HuH-7 (cell line): Measurements from ENCODE around the gene PLGLB2.
"Not testable (repeated sequence)": the region's sequence is repeated elsewhere in the genome, so short reads cannot be mapped to it uniquely, and the experiment has no call there.

Source experiments
- DNase-seq: peaks from one replicate; pipeline ENCODE4 v3.0.0; 2011; ENCODE audit warnings: low spot score

PLGLB2 gene

DNA sequence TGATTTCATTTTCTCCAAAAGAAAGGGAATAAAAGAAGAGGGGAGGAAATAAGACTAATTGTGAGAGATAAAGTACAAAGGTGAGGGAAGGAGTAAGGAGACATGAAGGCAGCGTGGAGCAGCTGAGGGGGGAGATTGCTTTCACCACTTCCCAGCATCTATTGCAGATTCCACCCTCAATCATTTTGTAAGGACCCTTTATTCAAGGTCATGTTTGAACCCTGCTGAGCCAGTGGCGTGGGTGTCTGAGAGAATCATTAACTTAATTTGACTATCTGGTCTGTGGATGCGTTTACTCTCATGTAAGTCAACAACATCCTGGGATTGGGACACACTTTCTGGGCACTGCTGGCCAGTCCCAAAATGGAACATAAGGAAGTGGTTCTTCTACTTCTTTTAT lies at the start of gene PLGLB2:
TSS of gene PLGLB2 (plus strand) at position 297 of the 400 bp plus-strand sequence. CDS start at position 364, 67 bp downstream.
- not testable (repeated sequence) for DNase-seq

DNA sequence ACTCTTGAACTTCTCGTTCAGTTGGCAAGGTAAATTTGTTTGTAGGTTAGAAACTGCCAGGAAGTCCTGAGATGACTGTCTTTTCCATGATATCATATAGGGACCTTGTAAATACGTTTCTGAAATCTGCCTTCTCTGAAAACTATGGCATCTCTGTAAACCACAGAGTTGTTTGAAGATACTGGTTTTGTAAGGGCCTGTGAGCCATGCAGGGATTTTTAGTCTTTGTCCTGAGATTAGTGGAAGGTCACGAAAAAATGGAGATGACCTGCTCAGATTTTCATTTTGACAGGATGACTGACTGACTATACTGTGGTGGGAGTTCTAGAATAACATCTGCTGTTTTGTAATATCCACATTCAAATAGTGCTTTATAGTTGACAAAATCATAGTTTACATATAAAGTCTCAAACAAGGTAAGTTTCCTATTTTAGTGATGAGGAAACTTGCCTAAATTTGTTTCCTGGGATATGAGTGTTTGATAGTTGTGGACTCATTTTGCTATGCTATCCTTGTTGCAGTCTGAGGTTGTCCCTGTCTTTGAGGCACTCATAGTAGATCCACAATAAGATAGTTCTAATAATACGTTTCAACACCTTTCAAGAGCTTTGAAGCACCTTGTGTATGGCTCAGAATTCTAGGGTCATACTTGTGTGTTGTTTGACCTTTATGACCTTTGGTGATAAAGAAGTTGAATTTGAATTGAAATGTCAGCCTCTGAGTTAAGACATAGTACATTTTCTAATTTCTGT lies 43.1 kb upstream of the PLGLB2 start:
- DNase-seq = not testable (repeated sequence)

DNA sequence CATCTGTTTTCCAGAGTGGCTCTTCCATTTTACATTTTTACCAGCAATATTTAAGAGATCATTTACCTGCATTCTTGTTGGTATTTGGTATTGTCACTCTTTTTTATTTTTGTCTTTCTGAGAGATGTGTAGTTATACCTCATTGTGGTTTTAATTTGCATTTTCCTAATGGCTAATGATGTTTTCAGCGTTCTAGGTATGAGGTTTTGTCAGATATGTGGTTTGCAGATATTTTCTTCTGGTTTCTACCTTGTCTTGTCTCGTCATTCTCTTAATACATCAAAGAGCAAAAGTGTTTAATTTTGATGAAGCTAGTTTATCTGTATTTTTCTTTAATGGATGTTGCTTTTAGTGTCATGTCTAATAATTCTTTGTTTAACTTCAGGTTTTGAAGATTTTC lies 39.5 kb upstream of the PLGLB2 start:
- DNase-seq = not testable (repeated sequence)

DNA sequence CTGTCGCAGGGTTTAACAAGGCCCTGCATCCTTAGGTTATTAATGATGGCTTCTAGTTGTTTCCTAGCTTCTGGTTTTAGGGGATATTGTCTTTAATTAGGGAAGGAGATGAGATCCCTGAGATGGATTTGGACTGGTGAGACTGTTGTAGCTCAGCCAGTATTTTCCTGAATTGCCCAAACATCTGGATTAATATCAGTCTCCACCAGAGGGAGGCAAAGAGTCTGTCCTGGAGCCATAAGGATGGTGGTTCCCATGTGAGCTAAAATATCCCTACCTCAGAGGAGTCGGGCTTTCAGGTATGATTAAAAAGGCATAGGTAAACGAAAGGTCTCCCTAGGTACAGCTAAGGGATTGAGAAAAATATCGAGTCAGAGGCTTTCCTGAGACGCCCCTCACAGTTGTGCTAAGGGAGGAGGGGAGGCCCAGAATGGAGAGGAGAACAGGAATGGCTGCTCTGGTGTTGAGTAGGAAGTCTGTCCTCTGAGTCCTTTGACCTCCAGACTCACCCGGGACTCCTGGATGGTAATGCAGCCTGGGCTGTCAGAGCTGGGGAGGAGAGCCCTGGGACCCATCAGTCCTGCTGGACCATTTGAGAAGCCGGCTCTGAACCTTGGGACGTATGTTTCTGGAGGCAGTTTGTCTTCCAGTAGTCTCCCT lies 19.8 kb upstream of the PLGLB2 start:
- DNase-seq = not testable (repeated sequence)

DNA sequence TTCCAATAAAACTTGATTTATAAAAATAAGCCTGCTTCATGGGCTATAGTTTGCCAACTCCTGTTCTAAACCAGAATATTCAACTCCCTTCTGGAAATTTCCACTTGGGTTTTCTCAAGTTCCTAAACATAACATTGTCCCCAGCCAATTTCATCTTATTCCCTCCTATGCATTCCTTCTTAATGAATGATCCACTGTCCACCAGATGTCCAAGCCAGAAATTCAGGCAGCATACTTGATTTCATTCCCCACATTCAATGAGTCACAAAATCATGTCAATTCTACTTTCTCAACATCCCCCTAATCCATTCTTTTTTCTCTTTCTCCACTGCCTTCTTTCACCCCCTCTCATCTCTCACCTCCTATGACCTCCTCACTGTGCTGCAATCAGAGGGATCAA lies 7.0 kb upstream of the PLGLB2 start:
- DNase-seq = not testable (repeated sequence)

DNA sequence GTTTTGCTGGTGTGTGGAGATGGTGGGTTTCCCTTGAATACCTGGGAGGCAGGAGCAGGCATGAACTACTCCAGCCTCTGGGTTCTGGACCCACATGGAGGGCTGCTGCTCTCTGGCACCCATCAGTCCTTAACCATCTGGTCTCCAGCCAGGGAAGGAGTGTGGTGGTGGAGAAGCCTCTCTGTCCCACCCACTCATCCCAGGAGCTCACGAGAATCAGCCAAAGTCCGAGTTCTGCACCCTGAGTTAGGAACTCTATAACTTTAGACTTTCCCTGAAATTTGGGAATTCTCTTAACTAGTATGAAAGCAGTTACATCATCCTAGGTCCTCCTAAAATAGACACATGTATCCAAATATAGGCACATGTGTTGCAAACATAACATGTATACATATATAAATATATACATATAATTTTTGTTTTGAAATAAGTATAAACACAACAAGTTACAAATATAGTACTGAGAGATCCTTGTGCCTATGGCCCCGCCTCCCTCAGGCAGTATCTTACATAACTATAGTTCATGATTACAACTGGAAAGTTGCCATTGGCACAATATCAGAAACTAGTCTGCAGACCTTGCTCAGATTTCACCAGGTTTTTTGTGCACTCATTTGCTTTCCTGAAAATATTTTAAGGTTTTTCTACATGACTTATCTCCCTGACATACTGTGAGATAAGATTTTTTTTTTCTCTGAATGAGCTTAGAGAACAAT lies 5.3 kb upstream of the PLGLB2 start:
- DNase-seq = not testable (repeated sequence)

DNA sequence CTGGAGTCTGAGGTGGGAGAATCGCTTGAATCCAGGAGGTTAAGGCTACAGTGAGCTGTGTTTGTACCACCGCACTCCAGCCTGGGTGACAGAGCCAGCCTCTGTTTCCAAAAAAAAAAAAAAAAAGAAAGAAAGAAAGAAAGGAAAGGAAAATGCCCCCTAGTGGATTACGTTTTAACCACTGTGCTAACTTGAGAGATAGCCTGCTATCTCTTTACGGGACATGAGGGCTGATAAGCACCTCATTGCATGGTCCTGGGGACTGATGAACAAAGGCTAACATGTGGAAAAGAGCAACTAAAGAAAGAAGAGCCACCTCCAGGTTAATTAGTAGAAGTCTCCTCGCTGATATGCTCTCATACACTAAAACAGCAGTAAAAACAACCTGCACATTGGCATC lies 4.2 kb upstream of the PLGLB2 start:
- DNase-seq = not testable (repeated sequence)

DNA sequence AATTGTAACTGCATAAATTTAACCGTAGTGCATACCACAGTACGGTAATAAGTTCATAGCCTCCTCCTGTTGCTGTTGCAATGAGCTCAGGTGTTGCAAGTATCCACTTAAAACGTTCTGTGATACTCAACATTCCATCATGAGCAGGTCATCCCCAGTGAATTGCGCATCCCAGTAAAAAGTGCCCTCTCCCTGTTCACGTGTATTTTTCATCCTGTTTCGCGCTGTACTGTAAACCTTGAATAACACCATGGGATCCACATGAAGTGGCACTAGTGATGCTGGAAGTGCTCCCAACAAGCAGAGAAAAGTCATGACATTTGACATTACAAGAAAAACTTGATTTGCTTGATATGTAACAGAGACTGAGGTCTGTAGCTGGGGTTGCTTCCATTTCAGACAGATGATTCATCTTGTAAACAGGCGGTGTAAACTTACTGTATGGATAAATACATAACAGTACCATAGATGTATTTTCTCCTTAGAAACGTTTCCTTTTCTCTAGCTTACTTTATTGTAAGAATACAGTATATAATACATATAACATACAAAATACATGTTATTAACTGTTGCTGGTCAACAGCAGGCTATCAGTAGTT lies 2.4 kb upstream of the PLGLB2 start:
- DNase-seq = not testable (repeated sequence)

DNA sequence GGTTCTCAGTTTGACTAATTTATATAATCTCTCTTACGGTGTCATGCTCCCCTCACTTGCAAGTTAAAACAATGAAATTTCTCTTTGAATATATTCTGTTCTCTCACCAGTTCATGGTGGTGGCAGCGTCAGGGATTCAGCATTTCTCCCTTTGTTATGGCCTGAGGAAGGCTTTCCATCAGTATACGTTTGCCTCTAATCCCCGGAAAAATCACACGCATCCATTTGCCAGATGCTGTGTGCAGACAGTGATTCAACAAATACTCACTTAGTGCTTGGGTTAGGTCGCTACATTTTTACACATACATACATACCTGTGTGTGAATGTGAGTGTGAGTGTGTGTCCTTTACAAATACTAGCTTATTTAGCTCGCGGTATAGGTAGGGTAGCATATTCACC lies 637 bp downstream of the PLGLB2 start:
- not testable (repeated sequence) for DNase-seq

DNA sequence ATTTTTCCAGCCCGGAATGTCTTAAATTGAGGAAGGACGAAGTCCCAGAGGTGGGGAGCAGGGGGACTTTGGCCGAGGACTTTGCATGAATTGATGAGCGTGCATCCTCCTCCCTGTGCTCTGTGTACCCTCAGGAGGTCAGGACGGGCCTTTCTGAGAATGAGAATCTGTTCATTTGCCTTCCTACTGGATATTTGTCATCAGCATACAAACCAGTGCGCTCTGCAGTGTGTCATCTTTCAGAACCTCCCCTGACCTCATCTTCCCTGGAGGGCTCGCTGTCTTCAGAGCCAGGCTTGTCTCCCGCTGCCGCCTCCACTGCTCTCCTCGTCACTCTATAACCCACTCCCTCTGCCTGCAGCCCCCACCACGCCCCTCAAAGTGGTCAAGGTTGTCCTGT lies 2.7 kb downstream of the PLGLB2 start:
- DNase-seq = not testable (repeated sequence)

DNA sequence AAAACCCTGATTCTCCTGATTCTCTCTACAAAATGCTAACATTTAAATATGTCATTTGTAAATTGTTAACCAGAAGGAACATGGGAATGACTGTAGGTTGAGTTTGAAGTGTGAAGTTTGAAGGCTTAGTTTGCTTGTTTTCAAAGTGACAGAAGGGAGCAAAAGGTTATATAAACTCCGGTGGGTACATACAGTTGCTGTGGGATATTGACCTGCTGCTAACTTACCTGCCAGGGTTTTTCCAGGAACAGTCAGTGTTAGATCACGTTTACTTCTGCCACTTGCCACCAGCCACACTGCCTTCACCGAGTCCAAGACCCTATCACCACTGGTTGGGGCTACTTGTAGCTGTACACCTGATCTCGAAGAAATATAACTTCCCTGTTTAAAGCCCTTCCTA lies 6.9 kb downstream of the PLGLB2 start:
- DNase-seq = not testable (repeated sequence)
